Measurements from ENCODE around the gene FHIT. TPM values are rescaled to one million over a fixed set of nuclear protein-coding genes. Genes with fewer than 3 reads are reported as not detected.

FHIT gene
- total RNA-seq, 2 experiments from 2014 or later, result 86.0 to 90.6 TPM

- H3K9me3 ChIP-seq (ENCODE audit: control insufficient read depth in 1 of 2, insufficient read depth in 1 of 2, low read length in 2 of 2), result no peaks in the 10 kb centered on the region
- Mint-ChIP-seq H3K9me3 (peaks cover 2% of the 10 kb centered on the region), H3K27ac (no peak overlapping the region), H3K36me3 (ENCODE audit: low read depth) (no peaks in the 10 kb centered on the region), H3K4me3 (no peak overlapping the region), H3K4me1 (ENCODE audit: low read depth) (peaks cover 39% of the 10 kb centered on the region), H3K27me3 (no peaks in the 10 kb centered on the region)
- H3K27me3 ChIP-seq (ENCODE audit: control insufficient read depth in 1 of 2, insufficient read depth in 2 of 2, low read length in 2 of 2), result no peaks in the 10 kb centered on the region
- peaks cover 10% of the 10 kb centered on the region for H3K4me1 ChIP-seq (ENCODE audit: insufficient read depth, low read length)
- ChIA-PET CTCF (no interaction called here), POLR2A (no interaction called here)
- no peaks in the 10 kb centered on the region for H3K36me3 ChIP-seq (ENCODE audit: insufficient read depth, low read length)
- TF ChIP-seq, protein P1, sequence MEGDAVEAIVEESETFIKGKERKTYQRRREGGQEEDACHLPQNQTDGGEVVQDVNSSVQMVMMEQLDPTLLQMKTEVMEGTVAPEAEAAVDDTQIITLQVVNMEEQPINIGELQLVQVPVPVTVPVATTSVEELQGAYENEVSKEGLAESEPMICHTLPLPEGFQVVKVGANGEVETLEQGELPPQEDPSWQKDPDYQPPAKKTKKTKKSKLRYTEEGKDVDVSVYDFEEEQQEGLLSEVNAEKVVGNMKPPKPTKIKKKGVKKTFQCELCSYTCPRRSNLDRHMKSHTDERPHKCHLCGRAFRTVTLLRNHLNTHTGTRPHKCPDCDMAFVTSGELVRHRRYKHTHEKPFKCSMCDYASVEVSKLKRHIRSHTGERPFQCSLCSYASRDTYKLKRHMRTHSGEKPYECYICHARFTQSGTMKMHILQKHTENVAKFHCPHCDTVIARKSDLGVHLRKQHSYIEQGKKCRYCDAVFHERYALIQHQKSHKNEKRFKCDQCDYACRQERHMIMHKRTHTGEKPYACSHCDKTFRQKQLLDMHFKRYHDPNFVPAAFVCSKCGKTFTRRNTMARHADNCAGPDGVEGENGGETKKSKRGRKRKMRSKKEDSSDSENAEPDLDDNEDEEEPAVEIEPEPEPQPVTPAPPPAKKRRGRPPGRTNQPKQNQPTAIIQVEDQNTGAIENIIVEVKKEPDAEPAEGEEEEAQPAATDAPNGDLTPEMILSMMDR (IDR thresholded peaks at IDR 0.05), result no peak
- ATAC-seq (ENCODE audit: poor library complexity), result no peak
- no peak overlapping the region for H3K27ac ChIP-seq (ENCODE audit: low read depth in 1 of 2, low read length in 2 of 2)
- no peak for DNase-seq
- intact Hi-C loops (cut with DNase I, micrococcal nuclease), result no loop called here
- H3K4me3 ChIP-seq (ENCODE audit: low read length), result no peak overlapping the region
These were observed 1523.2 kb downstream of the FHIT start for GRCh38 chr3:59727902-59728586.

DNA sequence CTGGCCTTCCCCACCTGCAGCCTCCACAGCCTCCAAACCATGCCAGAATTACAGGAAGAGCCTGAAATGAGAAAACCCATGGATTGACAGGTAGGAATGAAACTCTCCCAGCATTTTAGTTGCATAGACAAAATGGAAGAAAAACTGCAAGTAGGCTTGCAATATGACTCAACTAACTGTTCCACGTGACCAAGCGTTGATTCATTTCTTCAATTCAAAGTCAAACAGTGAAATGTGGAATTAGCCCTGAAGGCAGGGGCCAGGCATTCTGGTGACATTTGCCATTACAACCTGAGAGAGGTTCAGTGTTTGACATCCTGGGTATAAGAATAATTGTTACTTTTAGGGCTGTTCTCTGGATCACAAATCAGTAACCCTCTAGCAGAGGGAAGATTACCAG, 1525.0 kb downstream of the FHIT start:
- Mint-ChIP-seq H3K4me3 (no peak overlapping the region), H3K36me3 (ENCODE audit: low read depth) (no peaks in the 10 kb centered on the region), H3K4me1 (ENCODE audit: low read depth) (peaks cover 22% of the 10 kb centered on the region), H3K27me3 (no peaks in the 10 kb centered on the region), H3K27ac (no peak overlapping the region), H3K9me3 (peaks cover 2% of the 10 kb centered on the region)
- DNase-seq, result no peak
- H3K4me1 ChIP-seq (ENCODE audit: insufficient read depth, low read length), result no peaks in the 10 kb centered on the region
- no peaks in the 10 kb centered on the region for H3K9me3 ChIP-seq (ENCODE audit: control insufficient read depth in 1 of 2, insufficient read depth in 1 of 2, low read length in 2 of 2)
- ATAC-seq (ENCODE audit: poor library complexity), result no peak
- intact Hi-C loops (cut with DNase I, micrococcal nuclease), result no loop called here
- H3K36me3 ChIP-seq (ENCODE audit: insufficient read depth, low read length), result no peaks in the 10 kb centered on the region
- CTCF ChIA-PET, result no interaction called here
- POLR2A ChIA-PET, result no interaction called here
- TF ChIP-seq, protein P1 (IDR thresholded peaks at IDR 0.05), result no peak
- H3K27me3 ChIP-seq (ENCODE audit: control insufficient read depth in 1 of 2, insufficient read depth in 2 of 2, low read length in 2 of 2), result no peaks in the 10 kb centered on the region
- H3K27ac ChIP-seq (ENCODE audit: low read depth in 1 of 2, low read length in 2 of 2), result no peak overlapping the region
- no peak overlapping the region for H3K4me3 ChIP-seq (ENCODE audit: low read length)

- ATAC-seq (ENCODE audit: poor library complexity) (no peak), DNase-seq (no peak)
- no peaks in the 10 kb centered on the region for H3K27me3 Mint-ChIP-seq
- no peak overlapping the region for H3K27ac ChIP-seq (ENCODE audit: low read depth in 1 of 2, low read length in 2 of 2)
- no peak overlapping the region for H3K4me3 ChIP-seq (ENCODE audit: low read length)
- no peaks in the 10 kb centered on the region for H3K36me3 ChIP-seq (ENCODE audit: insufficient read depth, low read length)
- TF ChIP-seq, protein P1 (IDR thresholded peaks at IDR 0.05), result no peak
- H3K27me3 ChIP-seq (ENCODE audit: control insufficient read depth in 1 of 2, insufficient read depth in 2 of 2, low read length in 2 of 2), result no peaks in the 10 kb centered on the region
- H3K4me3 Mint-ChIP-seq, result no peak overlapping the region
- no peak overlapping the region for H3K27ac Mint-ChIP-seq
- peaks cover 6% of the 10 kb centered on the region for H3K9me3 Mint-ChIP-seq
- CTCF ChIA-PET, result no interaction called here
- no peaks in the 10 kb centered on the region for H3K9me3 ChIP-seq (ENCODE audit: control insufficient read depth in 1 of 2, insufficient read depth in 1 of 2, low read length in 2 of 2)
- intact Hi-C loops (cut with DNase I, micrococcal nuclease), result no loop called here
- H3K4me1 Mint-ChIP-seq (ENCODE audit: low read depth), result no peaks in the 10 kb centered on the region
- peaks cover 4% of the 10 kb centered on the region for H3K36me3 Mint-ChIP-seq (ENCODE audit: low read depth)
- no peaks in the 10 kb centered on the region for H3K4me1 ChIP-seq (ENCODE audit: insufficient read depth, low read length)
- POLR2A ChIA-PET, result no interaction called here
These were observed 1533.5 kb downstream of the FHIT start for GRCh38 chr3:59717679-59718205.

Measured in CD4-positive, alpha-beta T cell (primary cell).